Activated T-cell treated with anti-CD3 and anti-CD28 coated beads, Interleukin-2, amount 50 U/mL, for 72 hours (primary cell): ENCODE measurements around the gene IGFLR1. TPM values are rescaled to one million over a fixed set of nuclear protein-coding genes. Genes with fewer than 3 reads are reported as not detected.
A peak's percentile ranks its signal among the peaks of the same experiment; 100 is the strongest.

Source experiments
- ATAC-seq, 2 donors: fragments of 150-1000 bp; cut with Tn5 transposase; replicated peaks in 1 of 2; 2 replicates each; pipeline ENCODE4 v1.10.0; 2021; ENCODE audit warnings: moderate library complexity in 2 of 2, mild to moderate bottlenecking in 1 of 2
- DNase-seq, 2 donors: peaks; one replicate each; pipeline ENCODE4 v3.0.0; 2021 to 2022; ENCODE audit warnings: mixed read lengths in 1 of 2
- H3K27ac Mint-ChIP-seq: one replicate; pipeline ENCODE4 v1.8.0; 2022; ENCODE audit warnings: mild to moderate bottlenecking, moderate library complexity, mixed read lengths
- H3K27me3 Mint-ChIP-seq: one replicate; pipeline ENCODE4 v1.8.0; 2022; ENCODE audit warnings: low read depth, mixed read lengths
- H3K36me3 Mint-ChIP-seq, 2 donors: one replicate each; pipeline ENCODE4 v1.8.0; 2022; ENCODE audit warnings: mixed read lengths in 2 of 2, mild to moderate bottlenecking in 1 of 2; ENCODE audit not compliant: insufficient read depth in 2 of 2
- H3K4me1 Mint-ChIP-seq: one replicate; pipeline ENCODE4 v1.8.0; 2022; ENCODE audit warnings: low read depth, mixed read lengths
- H3K4me3 Mint-ChIP-seq, 2 donors: one replicate each; pipeline ENCODE4 v1.8.0; 2022; ENCODE audit warnings: mild to moderate bottlenecking in 2 of 2, mixed read lengths in 2 of 2, moderate library complexity in 2 of 2
- H3K9me3 Mint-ChIP-seq, 2 donors: one replicate each; pipeline ENCODE4 v1.8.0; 2022; ENCODE audit warnings: mixed read lengths in 2 of 2
- total RNA-seq, 2 donors: library from RNA; stranded (reverse); gene quantifications; one replicate each; pipeline ENCODE4 v1.2.3, GENCODE V29; 2022

Gene IGFLR1
- total RNA-seq, 2 donors from 2014 or later, result 253 to 274 TPM

DNA sequence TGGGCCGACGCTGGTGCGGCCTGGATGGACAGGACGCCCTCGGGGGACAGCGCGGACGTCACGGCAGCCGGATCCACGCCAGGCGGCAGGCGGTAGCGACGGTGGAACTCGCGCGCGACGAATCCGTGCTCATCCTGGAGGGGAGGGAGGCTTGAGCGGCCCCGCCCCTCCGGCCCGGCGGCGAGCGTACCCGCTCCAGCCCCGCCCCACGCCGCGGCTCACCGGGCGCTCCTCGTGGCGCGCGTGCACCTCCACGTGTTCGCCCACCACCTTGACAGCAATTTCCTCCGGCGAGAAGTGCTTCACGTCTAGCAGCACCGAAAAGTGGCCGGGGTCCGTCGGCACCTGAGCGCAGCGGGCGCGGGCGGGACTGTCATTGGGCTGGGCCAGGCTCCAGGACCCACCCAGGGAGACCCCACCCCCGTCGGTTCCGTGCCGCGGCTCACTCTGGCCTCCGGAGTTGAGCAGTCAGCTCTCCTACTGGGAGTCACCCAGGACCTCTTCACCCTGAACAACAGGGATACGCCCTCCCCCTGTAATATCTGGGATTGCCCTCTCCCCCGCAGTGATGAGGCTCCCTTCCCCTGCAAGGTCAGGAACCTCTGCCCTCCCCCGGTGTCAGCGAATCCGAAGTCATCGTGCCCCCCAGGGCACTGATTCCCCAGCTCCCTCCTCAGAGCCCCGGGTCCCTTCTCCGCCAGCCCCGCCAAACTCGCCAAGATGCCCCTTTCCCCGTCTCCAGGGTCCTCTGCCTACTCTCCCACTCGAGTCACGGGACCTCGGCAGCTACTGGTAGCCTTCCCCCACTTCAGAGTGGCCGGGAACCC is 13.5 kb upstream of the IGFLR1 start:
- H3K4me3 Mint-ChIP-seq, result peak overlapping the region; percentile 54 to 82
- peak in 1 of 2 donors; percentile 13 for ATAC-seq
- H3K27ac Mint-ChIP-seq, result no peak overlapping the region
- H3K4me1 Mint-ChIP-seq, result peaks cover 41% of the 10 kb centered on the region
- peaks cover 6% of the 10 kb centered on the region for H3K27me3 Mint-ChIP-seq
- no peaks in the 10 kb centered on the region for H3K9me3 Mint-ChIP-seq
- DNase-seq, result peak; percentile 66 to 70
- peaks cover 0 to 9% of the 10 kb centered on the region in 2 donors for H3K36me3 Mint-ChIP-seq

DNA sequence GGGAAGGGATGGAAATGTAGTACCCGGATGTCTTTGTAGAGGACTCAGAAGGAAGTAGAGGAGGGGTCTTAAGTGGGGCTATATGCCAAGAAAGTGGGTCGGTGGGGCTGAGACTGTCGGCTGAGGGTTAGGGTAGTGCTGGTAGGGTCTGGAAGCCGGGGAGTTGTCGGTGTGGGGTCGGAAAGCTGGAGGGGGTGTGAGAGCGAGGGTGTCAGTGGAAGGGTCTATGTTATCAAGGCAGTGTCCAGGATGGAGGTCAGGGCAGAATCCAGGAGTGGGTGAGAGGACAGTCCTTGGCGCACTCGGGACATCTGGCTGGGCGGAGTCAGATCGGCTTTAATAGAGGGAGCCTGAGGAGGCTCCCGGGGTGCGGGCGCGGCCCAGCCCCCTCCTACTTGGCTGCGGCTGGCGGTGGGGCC is 12.9 kb upstream of the IGFLR1 start:
- ATAC-seq, result no peak
- DNase-seq, result no peak
- Mint-ChIP-seq H3K9me3 (no peaks in the 10 kb centered on the region), H3K4me1 (peaks cover 41% of the 10 kb centered on the region), H3K4me3 (peak overlapping the region; percentile 33 to 58), H3K36me3 (peaks cover 0 to 7% of the 10 kb centered on the region in 2 donors), H3K27me3 (peaks cover 6% of the 10 kb centered on the region), H3K27ac (no peak overlapping the region)

DNA sequence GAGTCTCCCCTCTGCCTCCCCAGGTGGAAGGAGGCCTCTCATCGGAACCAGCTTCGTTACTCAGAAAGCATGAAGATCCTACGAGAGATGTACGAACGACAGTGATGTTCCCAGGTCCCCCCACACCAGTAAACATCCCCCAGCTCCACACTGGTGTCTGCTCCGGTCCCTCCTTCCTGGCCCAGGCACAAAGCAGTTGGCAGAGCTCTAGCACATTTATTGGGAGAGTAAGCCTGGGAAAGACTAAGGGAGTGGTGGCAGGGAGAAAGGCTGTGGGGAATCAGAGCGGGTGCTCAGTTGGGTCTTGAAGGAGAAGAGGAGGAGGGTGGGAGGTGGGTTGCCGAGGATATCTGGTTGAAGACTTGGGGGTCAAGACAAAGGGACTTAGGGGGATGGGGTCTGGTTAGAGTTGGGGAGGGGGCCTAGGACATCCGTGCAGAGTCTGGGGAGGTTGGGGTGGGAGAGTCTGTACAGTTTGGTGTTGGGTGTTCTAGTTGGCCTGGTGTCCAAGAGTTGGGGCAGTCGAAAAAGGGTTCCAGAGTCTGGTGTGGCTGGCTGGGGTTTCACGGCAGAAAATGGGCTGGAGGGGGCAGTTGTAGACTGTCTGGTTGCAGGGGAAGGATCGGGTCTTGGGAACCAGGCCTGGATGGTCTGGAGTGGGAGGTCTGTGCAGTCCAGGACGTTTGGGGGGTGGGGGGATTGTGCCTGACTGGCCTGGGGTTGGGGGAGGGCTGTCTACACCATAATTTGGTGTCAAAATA is 12.3 kb upstream of the IGFLR1 start:
- ATAC-seq, result no peak
- Mint-ChIP-seq H3K4me1 (peaks cover 41% of the 10 kb centered on the region), H3K36me3 (peaks cover 0 to 5% of the 10 kb centered on the region in 2 donors), H3K4me3 (no peak overlapping the region), H3K27me3 (peaks cover 6% of the 10 kb centered on the region), H3K27ac (no peak overlapping the region), H3K9me3 (no peaks in the 10 kb centered on the region)
- DNase-seq, result no peak

DNA sequence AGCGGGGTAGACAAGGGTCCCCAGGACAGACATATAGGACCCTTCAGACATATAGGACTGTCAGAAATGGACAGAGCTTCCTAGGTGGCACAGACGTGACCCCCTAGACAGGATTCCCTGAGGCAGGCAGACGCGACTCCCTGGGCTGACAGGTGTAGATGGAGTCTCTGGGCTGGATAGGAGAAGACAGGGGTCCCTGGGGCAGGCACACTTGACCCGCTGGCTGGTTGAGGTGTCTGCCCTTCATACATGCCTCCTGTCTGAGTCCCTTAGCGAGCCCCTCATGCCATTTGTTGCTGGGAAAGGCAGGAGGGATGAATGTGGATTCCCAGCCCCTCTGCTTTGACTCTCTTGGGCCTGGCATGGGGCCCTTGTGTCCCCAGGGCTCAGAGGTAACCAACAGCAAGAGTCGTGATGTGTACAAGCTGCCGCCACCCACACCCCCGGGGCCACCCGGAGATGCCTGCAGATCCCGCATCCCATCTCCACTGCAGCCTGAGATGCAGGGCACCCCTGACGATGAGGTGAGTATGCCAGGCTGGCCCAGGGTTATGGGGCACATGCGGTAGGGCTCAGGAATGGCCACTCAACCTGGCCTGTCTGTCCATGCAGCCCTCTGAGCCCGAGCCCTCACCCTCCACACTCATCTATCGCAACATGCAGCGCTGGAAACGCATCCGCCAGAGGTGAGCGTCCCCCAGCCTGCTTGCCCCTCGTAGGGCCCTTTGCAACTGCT is 11.6 kb upstream of the IGFLR1 start:
- H3K36me3 Mint-ChIP-seq, result peaks cover 0 to 5% of the 10 kb centered on the region in 2 donors
- ATAC-seq (no peak), DNase-seq (no peak)
- peaks cover 6% of the 10 kb centered on the region for H3K27me3 Mint-ChIP-seq
- no peaks in the 10 kb centered on the region for H3K9me3 Mint-ChIP-seq
- no peak overlapping the region for H3K4me3 Mint-ChIP-seq
- H3K27ac Mint-ChIP-seq, result no peak overlapping the region
- H3K4me1 Mint-ChIP-seq, result peaks cover 40% of the 10 kb centered on the region

DNA sequence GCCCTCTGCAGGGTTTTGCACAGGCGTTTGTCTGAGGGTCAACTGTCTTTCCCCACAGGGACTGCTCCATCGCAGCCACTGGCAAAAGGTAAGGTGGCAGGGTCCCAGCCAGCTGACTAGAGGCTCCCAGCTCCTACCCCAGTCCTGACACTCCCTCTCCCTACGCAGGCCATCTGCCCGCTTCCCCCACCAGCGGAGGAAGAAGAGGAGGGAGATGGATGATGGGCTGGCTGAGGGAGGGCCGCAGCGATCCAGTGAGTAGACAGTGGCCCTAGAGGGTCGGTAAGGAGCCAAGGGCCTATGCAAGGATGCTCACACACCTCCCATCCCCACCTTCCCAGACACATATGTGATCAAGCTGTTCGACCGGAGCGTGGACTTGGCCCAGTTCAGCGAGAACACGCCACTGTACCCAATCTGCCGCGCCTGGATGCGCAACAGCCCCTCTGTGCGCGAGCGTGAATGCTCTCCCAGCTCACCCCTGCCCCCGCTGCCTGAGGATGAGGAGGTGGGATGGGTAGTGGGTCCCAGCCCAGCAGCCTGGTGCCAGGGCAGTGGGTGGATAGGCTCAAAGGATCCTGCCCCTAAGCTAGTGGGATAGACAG is 10.6 kb upstream of the IGFLR1 start:
- peaks cover 6% of the 10 kb centered on the region for H3K27me3 Mint-ChIP-seq
- DNase-seq (no peak), ATAC-seq (no peak)
- peaks cover 39% of the 10 kb centered on the region for H3K4me1 Mint-ChIP-seq
- no peak overlapping the region for H3K4me3 Mint-ChIP-seq
- no peaks in the 10 kb centered on the region for H3K9me3 Mint-ChIP-seq
- H3K27ac Mint-ChIP-seq, result no peak overlapping the region
- peaks cover 0 to 5% of the 10 kb centered on the region in 2 donors for H3K36me3 Mint-ChIP-seq

DNA sequence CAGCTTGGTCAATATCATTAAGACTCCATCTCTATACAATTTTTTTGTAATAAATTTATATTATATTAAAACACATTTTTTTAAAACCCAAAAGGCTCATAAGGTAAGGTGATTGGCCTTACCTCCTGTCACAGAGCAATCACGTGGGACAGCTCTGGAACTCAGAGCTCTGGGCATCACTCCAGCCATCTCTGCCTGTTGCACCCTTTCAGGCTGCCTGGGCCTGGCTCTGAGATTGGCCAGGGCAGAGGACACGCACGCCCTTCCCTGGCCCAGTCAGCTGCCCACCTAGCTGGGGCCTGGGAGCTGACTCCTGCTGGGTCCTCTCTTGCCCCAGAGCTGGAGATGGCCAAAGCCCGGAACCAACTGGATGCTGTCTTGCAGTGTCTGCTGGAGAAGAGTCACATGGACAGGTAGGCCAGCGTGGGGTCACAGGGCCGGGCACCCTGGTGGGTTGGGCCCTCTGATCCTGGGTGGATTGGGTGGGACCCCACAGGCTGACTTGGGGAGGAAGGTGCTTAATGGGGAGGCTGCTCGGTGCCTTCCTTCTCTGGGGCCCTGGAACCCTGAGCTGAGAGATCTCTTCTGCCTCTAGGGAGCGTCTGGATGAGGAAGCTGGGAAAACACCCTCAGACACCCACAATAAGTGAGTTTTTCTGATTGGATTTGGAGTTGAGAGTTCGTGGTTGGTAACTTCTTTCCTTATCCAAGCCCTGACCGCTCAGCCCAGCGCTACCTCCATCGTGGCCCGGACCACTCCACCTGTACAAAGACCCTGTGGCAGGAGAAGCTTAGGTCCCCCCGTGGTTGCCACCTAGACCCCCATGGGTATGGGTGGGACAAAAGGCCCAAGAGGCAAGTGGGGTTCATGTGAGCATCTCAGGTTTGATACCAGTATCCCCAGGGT is 9.8 kb upstream of the IGFLR1 start:
- H3K36me3 Mint-ChIP-seq, result peaks cover 0 to 5% of the 10 kb centered on the region in 2 donors
- H3K4me3 Mint-ChIP-seq, result no peak overlapping the region
- H3K9me3 Mint-ChIP-seq, result no peaks in the 10 kb centered on the region
- ATAC-seq (no peak), DNase-seq (no peak)
- peaks cover 6% of the 10 kb centered on the region for H3K27me3 Mint-ChIP-seq
- H3K4me1 Mint-ChIP-seq, result peaks cover 45% of the 10 kb centered on the region
- H3K27ac Mint-ChIP-seq, result no peak overlapping the region

DNA sequence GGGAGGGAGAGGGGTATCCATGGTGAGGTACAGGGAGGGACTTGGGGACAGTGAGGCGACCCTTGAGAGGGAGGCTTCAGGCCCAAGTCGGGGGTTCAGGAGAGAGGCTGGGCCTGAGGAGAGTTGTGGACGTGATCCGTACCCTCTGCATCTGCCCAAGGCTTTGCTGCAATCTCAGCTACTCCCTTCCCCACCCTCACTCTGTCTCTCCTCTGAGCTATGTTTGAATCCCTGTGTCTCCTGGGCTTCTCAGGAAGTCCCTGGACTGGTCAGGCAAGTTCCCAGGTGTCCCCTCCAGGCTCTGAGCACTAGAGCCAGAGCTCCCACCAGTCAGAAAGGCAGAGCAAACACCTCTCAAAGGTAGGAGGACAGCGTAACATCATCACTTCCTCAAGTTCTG is 7.9 kb upstream of the IGFLR1 start:
- no peaks in the 10 kb centered on the region for H3K9me3 Mint-ChIP-seq
- no peak for DNase-seq
- peak overlapping the region; percentile 45 to 51 for H3K4me3 Mint-ChIP-seq
- ATAC-seq, result no peak
- H3K4me1 Mint-ChIP-seq, result peaks cover 47% of the 10 kb centered on the region
- H3K36me3 Mint-ChIP-seq, result peaks cover 0 to 3% of the 10 kb centered on the region in 2 donors
- H3K27ac Mint-ChIP-seq, result no peak overlapping the region
- H3K27me3 Mint-ChIP-seq, result no peaks in the 10 kb centered on the region

DNA sequence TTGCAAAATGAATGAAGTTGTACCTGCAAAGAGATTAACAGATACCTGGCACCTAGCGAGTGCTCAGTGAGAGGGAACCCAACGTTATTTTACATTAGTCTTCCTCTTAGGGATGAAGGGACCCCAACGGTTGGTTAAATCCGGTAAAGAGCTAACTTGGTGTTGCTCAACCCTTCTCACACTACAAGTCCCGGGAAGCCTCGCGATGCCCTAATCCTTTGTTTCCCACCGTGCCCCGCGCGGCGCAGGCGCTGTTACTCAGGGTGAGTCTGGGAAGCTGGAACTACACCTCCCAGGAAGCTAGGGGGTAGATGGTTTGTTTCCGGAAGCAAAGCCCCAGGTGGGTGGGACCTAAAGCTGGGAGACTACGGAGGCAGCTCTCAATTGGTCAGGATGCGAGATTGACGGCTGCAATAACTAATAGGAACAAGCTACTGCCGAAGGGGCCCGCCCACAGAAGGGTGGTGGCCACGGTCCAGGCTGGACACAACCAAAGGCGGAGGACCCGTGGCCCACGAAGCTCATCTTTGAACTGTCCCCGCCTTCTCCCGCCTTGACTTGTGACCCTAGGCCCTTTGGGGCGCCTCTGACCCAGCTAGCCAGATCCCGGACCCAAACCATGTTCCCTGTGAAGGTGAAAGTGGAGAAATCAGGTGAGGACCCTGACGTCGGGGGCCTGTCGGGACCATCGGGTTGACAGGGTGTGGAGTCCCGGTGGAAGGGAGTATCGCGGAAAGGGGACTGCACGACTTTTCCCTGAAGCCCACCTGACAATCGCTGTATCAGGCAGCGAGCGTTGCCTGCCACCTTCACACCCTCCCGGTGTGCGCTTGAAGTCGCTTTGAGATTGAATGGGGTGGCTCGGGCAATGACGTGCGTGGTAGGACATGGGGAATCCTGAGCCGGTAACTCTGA is 6.1 kb upstream of the IGFLR1 start, which contains the start of gene LIN37:
Gene LIN37, plus strand, starts transcription at position 471 of the 915 bp plus-strand sequence. Its CDS starts 149 bp downstream, at position 620.
- Mint-ChIP-seq H3K27ac (peak within 1 kb of the TSS; percentile 88), H3K4me1 (peaks cover 54% of the 10 kb centered on the region), H3K27me3 (no peaks in the 10 kb centered on the region), H3K36me3 (no peaks in the 10 kb centered on the region), H3K9me3 (no peaks in the 10 kb centered on the region), H3K4me3 (peak within 1 kb of the TSS; percentile 98)
- DNase-seq (peak; percentile 99), ATAC-seq (peak; percentile 75 to 77)

DNA sequence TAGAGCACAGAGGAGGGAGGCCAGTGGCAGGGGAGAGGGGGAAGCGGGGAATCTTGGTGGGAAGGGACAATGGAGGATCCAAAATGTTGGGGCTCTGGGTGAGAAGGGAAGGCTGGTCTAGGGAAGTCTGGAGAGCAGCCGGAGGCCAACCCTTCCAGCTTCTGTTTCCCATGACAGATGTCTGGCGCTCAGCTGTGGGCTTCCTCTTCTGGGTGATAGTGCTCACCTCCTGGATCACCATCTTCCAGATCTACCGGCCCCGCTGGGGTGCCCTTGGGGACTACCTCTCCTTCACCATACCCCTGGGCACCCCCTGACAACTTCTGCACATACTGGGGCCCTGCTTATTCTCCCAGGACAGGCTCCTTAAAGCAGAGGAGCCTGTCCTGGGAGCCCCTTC is 4.3 kb upstream of the IGFLR1 start:
- ATAC-seq, result no peak
- Mint-ChIP-seq H3K4me3 (peak overlapping the region; percentile 91 to 95), H3K36me3 (peaks cover 5 to 12% of the 10 kb centered on the region in 2 donors), H3K9me3 (no peaks in the 10 kb centered on the region), H3K4me1 (peaks cover 68% of the 10 kb centered on the region), H3K27ac (peak overlapping the region; percentile 87), H3K27me3 (no peaks in the 10 kb centered on the region)
- DNase-seq, result no peak

DNA sequence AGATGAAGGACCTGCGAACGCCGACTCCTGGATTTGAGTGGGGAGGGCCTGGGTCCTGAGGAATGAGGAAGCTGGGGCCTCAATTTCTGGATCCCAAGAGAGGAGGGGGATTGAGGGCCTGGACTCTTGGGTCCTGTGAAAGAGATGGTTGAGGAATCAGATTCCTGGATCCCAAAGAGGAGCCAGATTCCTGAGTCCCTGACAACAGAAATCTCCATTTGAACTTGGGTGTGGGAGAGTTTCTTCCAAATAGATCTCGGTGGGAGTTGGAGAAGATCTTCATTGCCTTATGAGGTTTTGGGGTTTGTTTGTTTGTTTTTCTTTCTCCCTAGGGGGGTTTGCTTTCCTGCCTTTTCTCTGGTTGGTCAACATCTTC is 3.8 kb upstream of the IGFLR1 start:
- H3K36me3 Mint-ChIP-seq, result peaks cover 5 to 12% of the 10 kb centered on the region in 2 donors
- no peaks in the 10 kb centered on the region for H3K27me3 Mint-ChIP-seq
- H3K9me3 Mint-ChIP-seq, result no peaks in the 10 kb centered on the region
- peak overlapping the region; percentile 95 for H3K27ac Mint-ChIP-seq
- peaks cover 68% of the 10 kb centered on the region for H3K4me1 Mint-ChIP-seq
- DNase-seq (no peak), ATAC-seq (no peak)
- H3K4me3 Mint-ChIP-seq, result peak overlapping the region; percentile 91 to 95
